Measurements from ENCODE around the gene ATAD2B.

DNA sequence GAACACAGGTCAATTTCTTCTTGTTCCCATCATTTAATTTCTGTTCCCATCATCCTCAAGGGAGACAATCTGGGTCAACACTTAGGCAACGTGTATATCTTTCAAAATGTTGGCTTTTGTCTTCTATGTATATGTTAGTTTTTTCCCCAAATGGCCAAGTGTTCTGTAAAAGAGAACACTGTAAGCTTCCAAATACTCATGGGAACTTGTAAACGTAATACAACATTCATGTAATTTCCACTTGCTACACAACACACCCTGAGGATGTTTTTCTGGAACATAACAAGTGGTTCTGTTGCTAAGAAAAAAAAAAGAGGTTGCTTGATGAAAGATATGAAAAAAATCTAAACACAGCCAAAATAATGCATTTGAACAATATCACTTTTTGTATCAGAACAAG is 149.1 kb downstream of the ATAD2B start:
- TF ChIP-seq, protein P1, sequence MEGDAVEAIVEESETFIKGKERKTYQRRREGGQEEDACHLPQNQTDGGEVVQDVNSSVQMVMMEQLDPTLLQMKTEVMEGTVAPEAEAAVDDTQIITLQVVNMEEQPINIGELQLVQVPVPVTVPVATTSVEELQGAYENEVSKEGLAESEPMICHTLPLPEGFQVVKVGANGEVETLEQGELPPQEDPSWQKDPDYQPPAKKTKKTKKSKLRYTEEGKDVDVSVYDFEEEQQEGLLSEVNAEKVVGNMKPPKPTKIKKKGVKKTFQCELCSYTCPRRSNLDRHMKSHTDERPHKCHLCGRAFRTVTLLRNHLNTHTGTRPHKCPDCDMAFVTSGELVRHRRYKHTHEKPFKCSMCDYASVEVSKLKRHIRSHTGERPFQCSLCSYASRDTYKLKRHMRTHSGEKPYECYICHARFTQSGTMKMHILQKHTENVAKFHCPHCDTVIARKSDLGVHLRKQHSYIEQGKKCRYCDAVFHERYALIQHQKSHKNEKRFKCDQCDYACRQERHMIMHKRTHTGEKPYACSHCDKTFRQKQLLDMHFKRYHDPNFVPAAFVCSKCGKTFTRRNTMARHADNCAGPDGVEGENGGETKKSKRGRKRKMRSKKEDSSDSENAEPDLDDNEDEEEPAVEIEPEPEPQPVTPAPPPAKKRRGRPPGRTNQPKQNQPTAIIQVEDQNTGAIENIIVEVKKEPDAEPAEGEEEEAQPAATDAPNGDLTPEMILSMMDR (conservative IDR thresholded peaks at IDR 0.05 in 1 of 2, IDR thresholded peaks at IDR 0.05 in 1 of 2; ENCODE audit: extremely low read depth in 1 of 2, insufficient read depth in 1 of 2, low read depth in 1 of 2, low read length in 2 of 2) = no peak
- no peak for TF ChIP-seq EZH2 (IDR thresholded peaks at IDR 0.05; ENCODE audit: borderline replicate concordance, low read length)

Measured in mammary epithelial cell (primary cell).